ENCODE data around the gene PFKL. TPM values are rescaled to one million over a fixed set of nuclear protein-coding genes. Genes with fewer than 3 reads are reported as not detected.
"Not testable (repeated sequence)": the region's sequence is repeated elsewhere in the genome, so short reads cannot be mapped to it uniquely, and the experiment has no call there.

The PFKL gene
- polyA plus RNA-seq, 1 donor (not counting 4 experiments of a cell fraction or from before 2014, with no cell fraction given) = 46.6 TPM

GRCh38 chr21:44302573-44303401 is 2.9 kb downstream of the PFKL start:
- Histone ChIP-seq H3K79me2 (ENCODE audit: control insufficient read depth, insufficient read depth, low read length) (peaks cover 36% of the 10 kb centered on the region), H3K36me3 (ENCODE audit: control insufficient read depth in 2 of 2, extremely low read depth in 1 of 2, insufficient read depth in 2 of 2, low read length in 2 of 2) (peaks cover 0 to 11% of the 10 kb centered on the region in 2 experiments), H3K4me1 (ENCODE audit: control insufficient read depth, extremely low read depth, insufficient read depth, low read length) (peaks cover 15% of the 10 kb centered on the region), H3K4me2 (ENCODE audit: control insufficient read depth, extremely low read depth, insufficient read depth, low read depth, low read length) (peak overlapping the region; percentile 16)
- peak in 2 of 3 experiments; percentile 33 to 57 for TF ChIP-seq CTCF (optimal IDR thresholded peaks at IDR 0.05 in 1 of 3, IDR thresholded peaks at IDR 0.05 in 1 of 3, conservative IDR thresholded peaks at IDR 0.05 in 1 of 3; ENCODE audit: extremely low read depth in 1 of 3, insufficient read depth in 2 of 3, low read length in 3 of 3)
- H3K9ac ChIP-seq (ENCODE audit: control insufficient read depth, extremely low read depth, insufficient read depth, low read length); H3K4me3 ChIP-seq (ENCODE audit: control insufficient read depth in 2 of 3, extremely low read depth in 1 of 3, insufficient read depth in 2 of 3, low read depth in 1 of 3, low read length in 3 of 3); FAIRE-seq; dilution Hi-C loops (cut with MboI; ENCODE audit: extremely low pct_ligation_motif_present, low sequenced_read_pairs); H3K9me3 ChIP-seq (ENCODE audit: control insufficient read depth, low read depth, low read length); H2AFZ ChIP-seq (ENCODE audit: control insufficient read depth, low read length); H3K27me3 ChIP-seq (ENCODE audit: control insufficient read depth, extremely low read depth, insufficient read depth, low read length); H4K20me1 ChIP-seq (ENCODE audit: control insufficient read depth, extremely low read depth, insufficient read depth, low read length); H3K27ac ChIP-seq (ENCODE audit: control insufficient read depth, insufficient read depth, low read length); H3K9me1 ChIP-seq (ENCODE audit: control insufficient read depth, extremely low read depth, insufficient read depth, low read length); DNase-seq (ENCODE audit: low read depth, low spot score): not testable (repeated sequence)

- Histone ChIP-seq H3K9me3 (ENCODE audit: control insufficient read depth, low read depth, low read length) (no peaks in the 10 kb centered on the region), H3K27me3 (ENCODE audit: control insufficient read depth, extremely low read depth, insufficient read depth, low read length) (no peaks in the 10 kb centered on the region), H3K27ac (ENCODE audit: control insufficient read depth, insufficient read depth, low read length) (no peak overlapping the region), H2AFZ (ENCODE audit: control insufficient read depth, low read length) (no peak overlapping the region), H3K36me3 (ENCODE audit: control insufficient read depth in 2 of 2, extremely low read depth in 1 of 2, insufficient read depth in 2 of 2, low read length in 2 of 2) (peaks cover 0 to 11% of the 10 kb centered on the region in 2 experiments), H3K79me2 (ENCODE audit: control insufficient read depth, insufficient read depth, low read length) (peaks cover 36% of the 10 kb centered on the region), H3K4me1 (ENCODE audit: control insufficient read depth, extremely low read depth, insufficient read depth, low read length) (peaks cover 15% of the 10 kb centered on the region), H3K9ac (ENCODE audit: control insufficient read depth, extremely low read depth, insufficient read depth, low read length) (no peak overlapping the region), H4K20me1 (ENCODE audit: control insufficient read depth, extremely low read depth, insufficient read depth, low read length) (peaks cover 3% of the 10 kb centered on the region), H3K9me1 (ENCODE audit: control insufficient read depth, extremely low read depth, insufficient read depth, low read length) (no peaks in the 10 kb centered on the region), H3K4me3 (ENCODE audit: control insufficient read depth in 2 of 3, extremely low read depth in 1 of 3, insufficient read depth in 2 of 3, low read depth in 1 of 3, low read length in 3 of 3) (no peak overlapping the region), H3K4me2 (ENCODE audit: control insufficient read depth, extremely low read depth, insufficient read depth, low read depth, low read length) (no peak overlapping the region)
- dilution Hi-C loops (cut with MboI; ENCODE audit: extremely low pct_ligation_motif_present, low sequenced_read_pairs) = no loop called here
- FAIRE-seq (no peak), DNase-seq (ENCODE audit: low read depth, low spot score) (no peak)
- TF ChIP-seq CTCF (optimal IDR thresholded peaks at IDR 0.05 in 1 of 3, IDR thresholded peaks at IDR 0.05 in 1 of 3, conservative IDR thresholded peaks at IDR 0.05 in 1 of 3; ENCODE audit: extremely low read depth in 1 of 3, insufficient read depth in 2 of 3, low read length in 3 of 3) (no peak), EZH2 (IDR thresholded peaks at IDR 0.05; ENCODE audit: low read length) (no peak)
Measured at GRCh38 chr21:44303490-44303981, 3.7 kb downstream of the PFKL start.

All from keratinocyte (primary cell).